Activated T-cell treated with anti-CD3 and anti-CD28 coated beads for 48 hours (primary cell): ENCODE measurements around the gene PADI1.

Experiments used
- DNase-seq: peaks from one replicate; pipeline ENCODE4 v3.0.0-alpha.2; 2020; ENCODE audit warnings: low read depth

The PADI1 gene, protein sequence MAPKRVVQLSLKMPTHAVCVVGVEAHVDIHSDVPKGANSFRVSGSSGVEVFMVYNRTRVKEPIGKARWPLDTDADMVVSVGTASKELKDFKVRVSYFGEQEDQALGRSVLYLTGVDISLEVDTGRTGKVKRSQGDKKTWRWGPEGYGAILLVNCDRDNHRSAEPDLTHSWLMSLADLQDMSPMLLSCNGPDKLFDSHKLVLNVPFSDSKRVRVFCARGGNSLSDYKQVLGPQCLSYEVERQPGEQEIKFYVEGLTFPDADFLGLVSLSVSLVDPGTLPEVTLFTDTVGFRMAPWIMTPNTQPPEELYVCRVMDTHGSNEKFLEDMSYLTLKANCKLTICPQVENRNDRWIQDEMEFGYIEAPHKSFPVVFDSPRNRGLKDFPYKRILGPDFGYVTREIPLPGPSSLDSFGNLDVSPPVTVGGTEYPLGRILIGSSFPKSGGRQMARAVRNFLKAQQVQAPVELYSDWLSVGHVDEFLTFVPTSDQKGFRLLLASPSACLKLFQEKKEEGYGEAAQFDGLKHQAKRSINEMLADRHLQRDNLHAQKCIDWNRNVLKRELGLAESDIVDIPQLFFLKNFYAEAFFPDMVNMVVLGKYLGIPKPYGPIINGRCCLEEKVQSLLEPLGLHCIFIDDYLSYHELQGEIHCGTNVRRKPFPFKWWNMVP

DNA sequence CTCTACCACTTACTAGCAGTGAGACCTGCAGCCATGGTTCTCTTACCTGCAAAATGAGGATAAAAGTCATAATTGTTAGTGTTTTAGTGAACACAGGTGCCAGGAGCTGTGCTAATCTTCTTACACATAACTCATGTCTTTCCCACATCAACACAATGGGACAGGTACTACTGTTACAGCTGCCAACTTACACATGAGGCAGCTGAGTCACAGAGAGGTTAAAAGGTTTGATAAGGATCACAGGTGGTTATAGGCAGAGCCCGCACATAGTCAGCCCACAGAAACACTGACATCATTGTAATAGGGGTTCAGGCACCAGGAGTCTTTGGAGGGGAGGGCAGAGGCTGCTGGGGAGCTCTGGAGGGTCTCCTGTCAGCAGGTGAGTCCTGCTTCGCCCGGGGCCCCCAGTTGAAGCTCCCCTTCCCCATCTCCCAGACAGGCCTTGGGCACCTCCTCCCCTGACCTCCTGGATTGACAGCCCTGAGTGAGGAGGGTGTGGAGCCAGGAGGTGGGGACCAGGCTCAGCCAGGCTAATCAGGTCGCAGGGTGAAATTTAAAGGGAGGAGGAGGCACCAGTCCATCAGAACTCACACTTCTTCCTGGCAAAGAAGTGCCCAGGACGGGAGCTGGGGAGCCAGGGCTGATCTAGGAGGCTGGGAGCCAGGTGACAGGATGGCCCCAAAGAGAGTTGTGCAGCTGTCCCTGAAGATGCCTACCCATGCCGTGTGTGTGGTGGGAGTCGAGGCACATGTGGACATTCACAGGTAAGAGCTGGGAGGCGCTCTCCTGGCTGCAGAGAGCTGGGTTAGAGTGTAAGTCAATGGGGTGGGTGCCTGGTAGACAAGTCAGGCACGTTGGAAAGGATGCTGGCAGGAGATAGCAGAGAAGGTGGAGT lies at the start of gene PADI1:
Gene PADI1, plus strand, starts transcription at position 583 of the 895 bp plus-strand sequence. Its CDS starts 90 bp downstream, at position 673.
- no peak for DNase-seq

DNA sequence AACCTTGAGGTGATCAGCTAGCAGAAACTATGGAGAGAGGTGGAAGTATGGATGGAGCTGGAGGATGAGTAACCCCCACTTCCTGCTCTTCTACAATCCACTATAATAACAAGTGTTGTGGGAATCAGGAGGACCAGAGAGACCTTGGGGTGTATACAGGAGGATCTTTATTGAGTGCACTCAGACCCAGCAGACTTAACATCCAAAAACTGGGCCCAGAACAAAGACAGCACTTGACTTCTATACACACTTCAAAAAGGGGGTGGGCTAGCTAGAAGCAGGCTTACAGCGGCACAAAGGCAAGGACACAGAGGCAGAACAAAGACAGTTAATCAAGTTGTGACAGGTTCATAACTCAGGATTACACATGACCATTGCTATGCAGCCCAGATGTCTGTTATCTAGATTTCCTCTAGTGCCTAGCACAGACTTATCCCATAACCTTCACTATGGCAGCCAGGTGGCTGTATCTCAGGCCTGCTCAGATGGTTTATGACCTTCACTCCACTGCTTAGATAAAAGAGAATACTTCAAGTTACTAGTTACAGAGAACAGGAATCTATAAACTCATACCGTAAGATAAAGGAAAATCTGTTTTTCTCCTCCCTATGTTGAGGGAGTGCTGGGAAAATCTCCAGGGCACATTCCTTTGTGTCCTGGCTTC lies 49.5 kb upstream of the PADI1 start:
- no peak for DNase-seq

DNA sequence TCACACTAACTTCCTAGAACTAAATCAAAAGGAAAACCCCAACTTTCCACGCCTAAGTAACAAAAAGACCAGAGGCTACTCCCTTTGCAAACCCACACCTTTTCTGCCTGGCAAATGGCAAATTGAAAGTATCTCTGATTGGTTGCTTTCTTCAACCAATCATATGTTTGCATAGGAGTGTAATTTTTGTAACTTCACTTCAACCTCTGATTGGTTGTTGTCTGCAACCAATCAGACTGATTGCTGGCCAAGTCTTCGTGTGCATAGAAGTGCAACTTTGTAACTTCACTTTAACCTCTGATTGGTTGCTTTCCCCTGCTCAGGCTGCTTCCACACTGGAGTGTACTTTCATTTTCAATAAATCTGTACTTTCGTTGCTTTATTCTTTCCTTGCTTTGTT lies 48.8 kb upstream of the PADI1 start:
- no peak for DNase-seq

DNA sequence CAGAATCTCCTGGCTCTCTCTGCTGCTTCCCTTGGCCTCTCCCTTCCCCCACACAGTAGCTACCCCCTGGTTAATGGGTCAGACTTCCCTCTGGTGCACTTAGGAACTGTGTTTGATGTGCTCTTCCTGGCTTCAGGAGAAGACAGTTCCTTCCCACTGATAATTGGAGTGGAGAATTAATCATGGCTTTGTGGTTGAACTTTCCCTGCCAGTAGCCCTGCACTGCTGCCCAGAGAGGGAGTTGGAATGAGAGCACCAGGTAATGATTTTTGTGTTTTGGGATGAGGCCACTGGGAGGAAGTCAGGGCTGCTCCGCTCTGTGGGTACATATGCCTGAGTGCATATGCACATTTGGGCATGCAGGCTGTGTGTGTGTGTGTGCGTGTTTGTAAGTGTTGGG lies 46.0 kb upstream of the PADI1 start:
- no peak for DNase-seq

DNA sequence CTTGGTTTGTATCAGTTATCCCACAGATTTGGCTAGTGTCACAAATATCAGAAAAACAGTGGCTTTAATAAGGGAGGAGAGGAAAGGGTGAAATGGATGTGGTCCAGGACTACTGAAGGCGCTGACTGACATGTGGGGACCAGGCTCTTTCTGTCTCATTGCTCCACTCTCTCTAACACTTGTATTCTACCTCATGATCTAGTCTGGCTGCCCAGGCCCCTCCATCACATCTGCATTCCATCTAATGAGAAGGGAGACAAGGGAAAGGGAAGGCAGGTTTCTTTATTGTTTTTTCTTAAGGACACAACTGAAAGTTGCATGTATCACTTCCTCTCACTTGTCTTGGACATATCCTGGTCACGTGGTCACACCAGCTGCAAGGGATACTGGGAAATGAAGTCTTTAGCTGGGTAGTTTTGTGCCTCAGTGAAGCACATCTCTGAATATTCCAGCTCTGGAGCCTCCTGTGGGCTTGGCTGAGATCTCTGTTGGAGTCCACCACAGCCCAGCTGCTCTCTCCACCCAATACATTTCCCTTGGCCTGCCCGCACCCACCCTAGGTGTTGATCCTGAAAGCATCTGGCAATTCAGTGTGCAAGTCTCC lies 43.7 kb upstream of the PADI1 start:
- no peak for DNase-seq

DNA sequence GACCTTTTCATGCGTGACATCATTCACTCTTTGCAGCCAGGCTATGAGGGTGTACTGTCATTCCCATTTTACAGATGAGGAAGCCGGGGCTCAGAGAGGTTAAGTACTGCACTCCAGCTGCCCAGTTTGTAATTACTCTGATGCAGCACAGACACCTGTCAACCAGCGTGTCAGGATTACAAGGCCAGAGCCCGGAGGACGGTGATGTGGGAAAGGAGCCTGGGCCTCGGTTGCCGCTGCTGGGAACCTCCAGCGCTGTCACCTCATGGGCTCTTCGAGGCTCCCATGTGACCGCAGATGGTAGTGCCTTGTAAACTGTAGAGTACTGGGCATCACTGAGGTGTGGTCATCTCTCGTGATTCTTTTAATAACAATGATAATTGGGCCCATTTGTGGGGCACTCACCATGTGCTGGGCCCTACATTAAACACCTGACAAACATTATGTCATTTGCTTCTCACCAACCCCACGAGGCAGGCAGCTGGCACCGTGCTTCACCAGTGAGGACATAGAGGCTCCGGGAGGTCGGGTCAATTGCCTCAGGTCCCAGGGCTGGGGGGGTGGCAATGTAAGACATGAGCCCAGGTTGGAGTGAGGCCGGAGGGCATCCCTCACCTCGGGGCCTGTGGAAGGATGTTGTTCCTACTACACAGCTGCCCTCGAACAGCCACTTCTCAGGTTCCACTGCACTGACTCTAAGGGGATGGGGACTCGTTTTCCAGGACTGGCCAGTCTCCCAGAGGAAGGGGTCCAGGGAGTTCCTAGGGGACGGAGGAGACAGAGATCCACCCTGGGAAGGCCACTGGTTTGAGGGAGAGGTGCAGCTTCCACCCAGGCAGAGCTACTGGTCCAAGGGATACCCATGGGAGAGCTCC lies 42.8 kb upstream of the PADI1 start:
- DNase-seq = no peak

DNA sequence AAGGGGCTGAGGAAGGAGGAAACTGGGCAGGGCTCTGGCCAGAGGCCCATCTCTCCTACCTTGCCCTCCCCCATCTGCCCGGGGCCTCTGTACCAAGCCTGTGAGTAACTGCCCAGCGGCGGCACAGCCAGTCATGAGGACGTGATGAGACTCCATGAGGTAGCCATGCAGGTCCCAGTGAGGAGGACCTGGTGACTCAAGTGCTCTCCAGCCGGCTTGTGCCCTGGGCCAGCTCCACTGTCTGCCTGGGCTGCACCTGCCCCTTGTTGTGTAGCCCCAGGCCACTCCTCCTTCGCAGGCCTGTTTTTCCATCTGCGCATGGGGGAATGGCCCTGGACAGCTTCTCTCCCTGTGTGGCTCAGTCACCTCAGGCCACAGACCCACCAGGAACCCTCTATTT lies 42.0 kb upstream of the PADI1 start:
- DNase-seq = no peak

DNA sequence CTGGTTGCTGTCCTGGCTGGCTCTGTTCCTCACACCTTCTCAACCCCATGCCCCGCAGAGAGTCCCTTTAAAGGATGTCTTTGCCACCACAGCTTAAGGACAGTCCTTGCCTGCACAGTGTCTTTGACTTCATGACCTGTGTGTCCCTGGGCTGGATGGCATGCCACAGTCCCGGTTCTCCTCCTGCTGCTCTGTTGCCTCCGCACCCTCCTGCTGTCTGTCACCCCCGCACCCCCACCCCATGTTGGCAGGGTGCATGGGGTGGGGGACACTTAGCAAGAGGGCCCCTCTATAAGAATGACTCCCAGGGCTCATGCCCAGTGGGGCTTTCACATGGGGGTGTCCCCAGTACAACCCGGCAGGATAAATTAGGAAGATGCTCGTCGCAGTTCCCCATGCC lies 41.6 kb upstream of the PADI1 start:
- DNase-seq = no peak

DNA sequence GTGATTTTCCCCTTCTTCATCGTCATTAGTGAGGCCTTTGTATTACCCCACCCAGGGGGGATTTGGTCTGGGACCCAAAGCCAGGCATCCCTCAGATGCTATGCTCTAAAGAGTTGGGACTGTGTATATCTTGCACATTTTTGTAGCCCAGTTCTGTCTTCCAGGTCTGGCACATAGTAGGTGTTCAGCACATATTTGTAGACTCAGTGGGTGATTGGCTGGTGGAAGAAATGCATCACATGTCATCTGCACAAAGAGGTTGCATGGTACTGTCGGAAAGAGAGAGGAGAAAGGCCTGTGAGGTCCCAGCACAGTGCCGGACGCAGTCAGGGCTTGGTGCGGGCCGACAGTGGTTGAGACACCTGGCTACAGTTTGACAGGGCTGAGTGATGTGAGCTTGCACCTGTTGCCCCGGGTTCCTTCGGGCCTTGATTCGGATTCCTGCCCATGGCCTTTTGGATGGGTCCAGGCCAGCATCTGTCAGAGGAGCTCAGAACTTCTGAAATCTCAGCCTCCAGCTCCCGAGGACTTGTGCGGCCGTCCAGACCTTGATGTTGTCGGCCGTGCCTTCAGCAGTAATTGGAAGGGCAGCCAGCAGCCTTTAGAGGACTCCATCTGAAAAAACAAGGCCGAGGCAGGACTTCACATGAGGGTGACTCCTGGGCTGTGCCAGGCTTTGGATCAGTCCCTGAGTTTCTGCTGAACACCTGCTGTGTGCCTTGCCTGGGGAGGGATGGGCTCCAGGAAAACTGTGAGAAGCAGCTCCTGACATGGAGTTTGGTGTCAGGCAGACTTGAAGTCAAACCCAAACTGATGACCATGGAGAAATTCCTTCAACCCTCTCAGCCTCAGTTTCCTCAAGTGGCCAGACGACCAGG lies 40.9 kb upstream of the PADI1 start:
- no peak for DNase-seq

DNA sequence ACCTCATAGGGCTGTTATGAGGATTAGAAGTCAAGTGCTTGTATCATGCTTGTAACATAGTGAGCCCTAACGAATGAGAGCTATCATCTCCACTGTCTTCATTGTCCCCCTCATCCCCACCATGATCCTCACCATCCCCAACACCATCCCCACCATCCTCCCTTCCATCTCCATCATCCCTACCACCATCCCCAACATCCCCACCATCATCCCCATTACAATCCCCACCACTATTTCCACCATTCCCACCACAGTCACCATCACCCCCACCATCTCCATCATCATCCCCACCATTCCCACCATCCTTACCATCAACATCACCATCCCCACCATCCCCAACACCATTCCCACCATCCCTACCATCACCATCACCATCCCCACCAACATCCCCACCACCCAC lies 39.1 kb upstream of the PADI1 start:
- DNase-seq = no peak

DNA sequence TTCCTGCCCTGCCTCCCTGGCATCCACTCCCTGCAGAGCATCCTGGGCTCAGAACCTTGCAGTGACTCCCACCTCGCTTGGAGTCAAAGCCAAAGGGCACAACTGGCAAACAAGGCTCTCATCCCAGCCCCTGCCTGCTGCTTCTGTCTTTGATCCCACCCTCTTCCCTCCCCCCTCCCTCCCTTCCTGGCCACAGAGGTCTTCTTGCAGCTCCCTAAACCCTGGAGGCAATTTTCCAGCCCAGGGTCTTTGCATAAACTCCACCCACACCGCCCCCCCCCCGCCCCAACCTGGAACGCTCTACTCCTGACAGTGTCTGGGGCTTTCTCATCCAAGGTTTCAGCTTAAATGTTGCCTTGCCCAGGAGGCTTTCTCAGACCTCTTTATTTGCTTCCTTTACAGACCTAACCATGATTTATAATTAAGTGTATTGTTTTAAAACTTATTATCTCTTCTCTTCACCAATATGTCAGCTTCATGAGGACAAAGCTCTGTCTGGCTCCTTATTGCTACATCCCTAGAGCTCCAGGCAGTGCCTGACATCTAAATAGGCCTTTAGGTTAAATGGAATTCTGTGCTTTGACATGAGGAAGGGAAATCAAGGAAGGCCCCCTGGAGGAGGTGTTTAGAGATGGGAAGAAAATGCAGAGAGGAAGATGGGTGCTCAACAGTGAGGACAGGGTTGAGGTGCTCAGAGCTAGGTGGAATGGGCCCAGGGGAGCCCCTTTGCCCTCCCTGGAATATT lies 37.7 kb upstream of the PADI1 start:
- DNase-seq = no peak

DNA sequence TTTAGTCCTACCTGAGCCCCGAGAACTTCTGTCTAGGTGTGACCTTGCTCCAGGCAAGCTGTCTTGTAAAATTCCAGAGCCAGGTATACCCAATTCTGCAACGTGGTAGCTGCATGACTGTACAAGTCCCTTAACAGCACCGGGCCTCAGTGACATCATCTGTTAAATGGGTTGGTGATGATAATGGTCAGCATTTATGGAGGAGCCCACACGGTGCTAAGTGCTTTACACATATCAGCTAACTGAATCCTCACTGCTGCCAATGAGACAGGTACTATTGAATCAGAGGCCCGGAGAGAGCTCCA lies 37.2 kb upstream of the PADI1 start:
- DNase-seq = no peak

DNA sequence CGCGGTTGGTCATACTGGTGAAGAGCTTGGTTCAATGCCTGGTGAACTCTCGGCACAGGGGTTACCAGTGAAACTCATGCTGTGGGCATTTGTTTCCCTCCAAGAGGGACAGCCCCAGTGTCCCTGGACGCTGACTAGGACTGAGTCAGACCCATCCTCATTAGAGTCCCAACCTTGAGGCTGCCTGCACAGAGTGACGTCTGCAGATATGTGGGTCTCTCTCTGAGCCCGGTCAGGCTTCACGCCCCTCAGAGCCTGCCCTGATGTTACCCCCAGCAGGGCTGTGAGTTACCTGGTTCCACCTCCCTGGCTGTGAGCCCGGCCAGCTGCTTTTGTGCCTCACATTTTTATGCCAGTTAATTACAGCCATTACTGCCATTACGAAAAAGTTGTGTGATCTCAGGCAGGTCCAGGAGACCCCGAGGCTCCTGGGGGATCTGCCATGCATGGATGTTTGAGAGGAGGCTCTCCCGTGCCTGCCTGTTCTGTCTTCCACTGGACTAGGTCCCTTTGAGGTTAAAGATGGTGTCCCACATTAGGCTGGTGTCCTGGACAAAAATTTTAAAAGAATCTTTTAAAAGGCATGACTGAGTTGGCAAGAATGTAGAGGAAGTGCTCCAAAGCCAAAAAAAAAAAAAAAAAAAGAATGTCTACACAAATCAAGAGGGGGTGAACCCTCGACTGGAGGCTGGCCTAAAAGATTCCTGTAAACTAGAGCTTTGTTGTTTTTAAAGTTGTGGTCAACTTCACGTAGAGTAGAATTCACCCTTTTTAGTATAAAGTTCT lies 36.6 kb upstream of the PADI1 start:
- DNase-seq = no peak

DNA sequence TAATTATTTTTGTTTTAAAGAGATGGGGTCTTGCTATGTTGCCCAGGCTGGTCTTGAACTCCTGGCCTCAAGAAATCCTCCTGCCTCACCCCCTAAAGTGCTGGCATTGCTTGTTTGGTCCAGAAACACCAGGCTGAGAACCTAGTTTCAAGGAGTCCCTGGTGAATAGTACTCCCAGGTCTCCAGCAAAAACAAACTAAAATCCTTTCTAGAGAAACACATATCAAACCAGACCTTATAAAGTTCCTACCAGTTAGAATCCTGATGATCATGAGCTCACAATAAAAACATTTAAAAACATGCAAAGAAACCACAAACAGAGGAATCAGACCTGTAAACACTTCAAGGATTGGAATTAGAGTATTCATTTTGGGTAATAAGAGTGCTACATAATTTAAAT lies 34.4 kb upstream of the PADI1 start:
- DNase-seq = no peak

DNA sequence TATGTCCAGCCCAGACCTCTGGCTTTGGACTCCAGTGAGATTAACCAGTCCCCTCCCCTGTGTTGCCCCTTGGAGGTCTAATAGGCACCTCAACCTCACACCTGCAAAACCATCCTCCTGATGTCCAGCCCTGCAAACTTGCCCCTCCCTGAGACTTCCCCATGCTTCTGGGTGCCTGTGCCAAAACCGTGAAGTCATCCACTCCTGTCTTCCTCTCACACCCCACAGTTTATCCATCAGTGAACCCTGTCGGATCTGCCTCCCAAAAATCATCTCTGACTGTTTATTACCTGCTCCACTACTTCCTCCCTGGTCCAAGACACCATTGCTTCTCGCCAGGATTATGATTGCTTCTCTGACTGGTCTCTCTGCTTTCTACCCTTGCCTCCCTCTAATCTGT lies 31.7 kb upstream of the PADI1 start:
- no peak for DNase-seq

DNA sequence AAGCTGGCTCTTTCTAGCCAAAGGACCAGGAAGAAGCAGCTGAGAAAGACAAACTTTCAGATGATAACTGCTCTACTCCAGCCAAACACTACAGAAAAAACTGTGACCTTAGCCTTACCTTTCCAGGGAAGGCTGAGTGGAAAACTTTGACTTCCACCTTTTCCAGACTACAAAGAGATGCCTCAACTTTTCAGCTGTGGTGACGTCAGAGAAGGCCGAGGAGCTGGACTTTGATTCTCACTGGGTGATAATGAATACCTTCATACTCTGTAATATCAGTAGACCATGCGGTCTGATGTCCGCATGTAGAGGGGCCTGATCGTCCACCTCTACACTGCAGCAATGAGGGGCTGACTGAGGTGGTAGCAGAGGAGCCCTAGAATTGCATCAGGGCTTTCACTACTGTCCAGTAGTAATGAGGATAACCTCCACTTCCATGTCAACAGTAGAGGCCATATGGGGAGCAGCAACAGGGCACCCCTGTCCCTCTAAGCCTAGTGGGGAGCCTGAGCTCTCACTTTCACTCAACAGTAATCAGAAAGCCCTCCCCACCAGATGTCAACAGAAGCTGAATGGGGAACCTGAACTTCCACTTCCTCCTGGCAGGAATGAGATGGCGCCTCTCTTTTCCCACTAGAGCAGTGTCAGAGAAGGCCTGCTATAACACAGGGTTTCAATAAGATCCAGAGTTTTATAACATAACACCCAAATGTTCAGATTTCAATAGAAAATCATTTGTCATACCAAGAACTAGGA lies 28.4 kb upstream of the PADI1 start:
- DNase-seq = no peak

DNA sequence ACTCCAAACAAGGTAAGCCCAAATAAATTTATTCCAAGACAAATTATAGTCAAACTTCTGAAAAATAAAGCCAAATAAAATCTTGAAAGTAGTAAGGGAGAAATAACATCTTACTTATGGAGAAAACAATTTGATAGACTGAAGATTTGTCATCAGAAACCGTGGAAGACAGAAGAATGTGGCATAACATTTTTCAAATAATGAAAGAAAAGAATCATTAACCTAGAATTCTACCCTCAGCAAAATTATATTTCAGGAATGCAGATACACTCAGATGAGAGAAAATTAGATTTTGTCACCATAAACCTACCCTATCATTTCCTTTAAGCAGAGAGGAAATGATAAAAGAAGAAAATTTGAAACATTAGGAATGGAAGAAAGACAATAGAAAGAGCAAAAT lies 27.3 kb upstream of the PADI1 start:
- no peak for DNase-seq
